GM12892 (cell line): ENCODE measurements around the gene POMP. TPM values are rescaled to one million over a fixed set of nuclear protein-coding genes. Genes with fewer than 3 reads are reported as not detected.

Experiments
- DNase-seq: peaks from one replicate; pipeline ENCODE4 v3.0.0; 2011; ENCODE audit not compliant: insufficient read length
- FAIRE-seq: peaks from 2 replicates; lab custom pipeline; 2011; peaks lifted over from hg19 to GRCh38; lab: Jason Lieb, UNC
- POLR2A ChIP-seq: IDR thresholded peaks from 2 replicates; pipeline ENCODE4 v1.6.1; 2011; ENCODE audit warnings: low read depth, low read length, control low read depth
- POLR2AphosphoS5 ChIP-seq: IDR thresholded peaks from 2 replicates; pipeline ENCODE4 v1.6.1; 2011; ENCODE audit warnings: low read depth, low read length, control low read depth
- TAF1 ChIP-seq: IDR thresholded peaks from 2 replicates; pipeline ENCODE4 v1.6.1; 2011; ENCODE audit warnings: low read depth, mild to moderate bottlenecking, control low read depth, low read length, borderline replicate concordance
- polyA plus RNA-seq: library from polyadenylated mRNA; unstranded; fragments of >200 nt; gene quantifications from one replicate; pipeline ENCODE4 v1.2.1, GENCODE V29; 2012; ENCODE audit warnings: missing spikeins, inconsistent platforms; ENCODE audit not compliant: missing spikeins

The POMP gene
- polyA plus RNA-seq, result 173 TPM

- TF ChIP-seq POLR2AphosphoS5 (peak; percentile 95), POLR2A (peak; percentile 94), TAF1 (peak; percentile 80)
These were observed at the start of gene POMP for GRCh38 chr13:28658796-28659620. TSS of gene POMP (plus strand) at chr13:28659130. CDS start at chr13:28659185, 55 bp downstream.

GRCh38 chr13:28609381-28609780 lies 49.5 kb upstream of the POMP start:
- TF ChIP-seq POLR2A, result no peak
- TF ChIP-seq TAF1, result no peak
- no peak for TF ChIP-seq POLR2AphosphoS5
- FAIRE-seq (no peak), DNase-seq (no peak)

More at GRCh38 chr13:28658796-28659620, at the start of gene POMP:
- peak; percentile 80 for DNase-seq
- peak; percentile 96 for FAIRE-seq

GRCh38 chr13:28609926-28610325 lies 49.0 kb upstream of the POMP start:
- TF ChIP-seq POLR2A (no peak), POLR2AphosphoS5 (no peak), TAF1 (no peak)
- DNase-seq, result no peak
- no peak for FAIRE-seq

- no peak for DNase-seq
- TF ChIP-seq TAF1, result no peak
- TF ChIP-seq POLR2A, result no peak
- TF ChIP-seq POLR2AphosphoS5, result no peak
- no peak for FAIRE-seq
These were observed 47.9 kb upstream of the POMP start for GRCh38 chr13:28610996-28611395.

- DNase-seq (no peak), FAIRE-seq (no peak)
- TF ChIP-seq TAF1 (no peak), POLR2A (no peak), POLR2AphosphoS5 (no peak)
These were observed 47.2 kb upstream of the POMP start for GRCh38 chr13:28611654-28612131.

GRCh38 chr13:28613562-28613961 lies 45.4 kb upstream of the POMP start:
- TF ChIP-seq TAF1, result no peak
- no peak for TF ChIP-seq POLR2AphosphoS5
- TF ChIP-seq POLR2A, result no peak
- DNase-seq (no peak), FAIRE-seq (no peak)

GRCh38 chr13:28615916-28616446 lies 42.9 kb upstream of the POMP start:
- TF ChIP-seq POLR2A, result no peak
- TF ChIP-seq POLR2AphosphoS5, result no peak
- no peak for TF ChIP-seq TAF1
- DNase-seq, result no peak
- FAIRE-seq, result no peak

- TF ChIP-seq TAF1, result no peak
- TF ChIP-seq POLR2A, result no peak
- no peak for TF ChIP-seq POLR2AphosphoS5
- DNase-seq (no peak), FAIRE-seq (no peak)
These were observed 40.5 kb upstream of the POMP start for GRCh38 chr13:28618230-28618994.

GRCh38 chr13:28620011-28620830 lies 38.7 kb upstream of the POMP start:
- FAIRE-seq, result no peak
- no peak for TF ChIP-seq TAF1
- no peak for TF ChIP-seq POLR2AphosphoS5
- TF ChIP-seq POLR2A, result no peak
- no peak for DNase-seq

GRCh38 chr13:28621449-28621848 lies 37.5 kb upstream of the POMP start:
- TF ChIP-seq POLR2AphosphoS5, result no peak
- no peak for TF ChIP-seq POLR2A
- TF ChIP-seq TAF1, result no peak
- DNase-seq (no peak), FAIRE-seq (no peak)
